K562 (cell line): ENCODE results near the gene SLC4A4. TPM values are rescaled to one million over a fixed set of nuclear protein-coding genes. Genes with fewer than 3 reads are reported as not detected.

Experiments
- polyA plus RNA-seq, 8 experiments: library from polyadenylated mRNA; depleted of rRNA in 4 of 8; stranded (reverse) in 5 of 8; unstranded in 3 of 8; fragments of >200 nt; fragmentation: Nextera tagmentation in 2 of 8; fragmentation: Illumina TruSeq in 1 of 8; extraction: Ambion mirVana in 2 of 8; extraction: Trizol in 1 of 8; gene quantifications; 2 replicates each; pipeline versions ENCODE4 v1.2.1 to v1.2.3, GENCODE V29; 2011 to 2014; ENCODE audit warnings: inconsistent platforms in 1 of 8, missing spikeins in 1 of 8
- total RNA-seq, 7 experiments: library from RNA; depleted of rRNA in 6 of 7; stranded (reverse); fragments of >200 nt in 6 of 7; fragmentation: Illumina TruSeq in 2 of 7; extraction: Trizol in 2 of 7; gene quantifications; 2 replicates each; pipeline versions ENCODE4 v1.2.1 to v1.2.3, GENCODE V29; 2011 to 2021; ENCODE audit warnings: low replicate concordance in 1 of 7
- TF ChIP-seq, protein P1 (sequence below), 2 experiments: fragments of 450-650 bp; IDR thresholded peaks; 2 replicates each; pipeline ENCODE4 v1.6.1; 2016; ENCODE audit warnings: mild to moderate bottlenecking in 2 of 2, borderline replicate concordance in 1 of 2, low read depth in 1 of 2, moderate library complexity in 1 of 2

The SLC4A4 gene
- total and polyA plus RNA-seq, 9 of the 15 experiments (the other 6 are each of a cell fraction or from before 2014, with no cell fraction given), result 0.01 to 0.18 (median 0.07) TPM; not detected in 2

DNA sequence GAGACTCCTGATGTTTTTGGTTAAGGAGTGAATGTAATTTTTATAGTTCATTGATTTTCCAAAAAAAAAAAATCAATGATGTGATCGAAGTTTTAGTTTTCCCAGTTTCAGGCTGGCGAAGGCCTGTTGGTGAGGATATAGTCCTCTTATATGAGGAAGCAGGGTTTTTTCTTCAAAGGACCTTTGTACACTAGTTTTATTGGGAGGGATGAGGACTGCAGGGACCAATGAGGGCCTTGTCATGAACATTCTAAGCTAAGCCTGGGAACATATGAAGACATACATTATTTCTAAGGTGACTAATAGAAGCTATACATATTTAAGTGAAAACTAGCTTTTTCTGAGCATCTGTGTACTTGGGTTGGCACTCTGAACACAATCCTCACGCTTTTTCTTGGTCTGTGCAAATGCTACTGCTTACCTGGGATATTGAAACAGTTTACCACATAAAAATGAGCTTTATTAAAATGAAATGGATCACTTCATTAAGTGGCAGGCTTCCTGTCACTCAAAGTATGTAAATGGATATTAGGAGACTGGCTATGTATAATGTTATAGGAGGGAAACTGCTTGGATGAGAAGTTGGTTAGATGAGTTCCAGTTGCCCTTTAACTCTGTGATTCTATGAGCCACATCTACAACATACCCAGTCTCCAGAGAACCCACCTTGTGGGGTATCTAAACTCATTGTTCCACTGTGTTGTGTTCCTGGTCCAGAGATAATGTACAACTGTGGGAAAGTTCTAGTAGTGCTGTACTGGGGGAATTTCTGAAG is 43.5 kb downstream of the SLC4A4 start (continued):
- TF ChIP-seq, protein P1, sequence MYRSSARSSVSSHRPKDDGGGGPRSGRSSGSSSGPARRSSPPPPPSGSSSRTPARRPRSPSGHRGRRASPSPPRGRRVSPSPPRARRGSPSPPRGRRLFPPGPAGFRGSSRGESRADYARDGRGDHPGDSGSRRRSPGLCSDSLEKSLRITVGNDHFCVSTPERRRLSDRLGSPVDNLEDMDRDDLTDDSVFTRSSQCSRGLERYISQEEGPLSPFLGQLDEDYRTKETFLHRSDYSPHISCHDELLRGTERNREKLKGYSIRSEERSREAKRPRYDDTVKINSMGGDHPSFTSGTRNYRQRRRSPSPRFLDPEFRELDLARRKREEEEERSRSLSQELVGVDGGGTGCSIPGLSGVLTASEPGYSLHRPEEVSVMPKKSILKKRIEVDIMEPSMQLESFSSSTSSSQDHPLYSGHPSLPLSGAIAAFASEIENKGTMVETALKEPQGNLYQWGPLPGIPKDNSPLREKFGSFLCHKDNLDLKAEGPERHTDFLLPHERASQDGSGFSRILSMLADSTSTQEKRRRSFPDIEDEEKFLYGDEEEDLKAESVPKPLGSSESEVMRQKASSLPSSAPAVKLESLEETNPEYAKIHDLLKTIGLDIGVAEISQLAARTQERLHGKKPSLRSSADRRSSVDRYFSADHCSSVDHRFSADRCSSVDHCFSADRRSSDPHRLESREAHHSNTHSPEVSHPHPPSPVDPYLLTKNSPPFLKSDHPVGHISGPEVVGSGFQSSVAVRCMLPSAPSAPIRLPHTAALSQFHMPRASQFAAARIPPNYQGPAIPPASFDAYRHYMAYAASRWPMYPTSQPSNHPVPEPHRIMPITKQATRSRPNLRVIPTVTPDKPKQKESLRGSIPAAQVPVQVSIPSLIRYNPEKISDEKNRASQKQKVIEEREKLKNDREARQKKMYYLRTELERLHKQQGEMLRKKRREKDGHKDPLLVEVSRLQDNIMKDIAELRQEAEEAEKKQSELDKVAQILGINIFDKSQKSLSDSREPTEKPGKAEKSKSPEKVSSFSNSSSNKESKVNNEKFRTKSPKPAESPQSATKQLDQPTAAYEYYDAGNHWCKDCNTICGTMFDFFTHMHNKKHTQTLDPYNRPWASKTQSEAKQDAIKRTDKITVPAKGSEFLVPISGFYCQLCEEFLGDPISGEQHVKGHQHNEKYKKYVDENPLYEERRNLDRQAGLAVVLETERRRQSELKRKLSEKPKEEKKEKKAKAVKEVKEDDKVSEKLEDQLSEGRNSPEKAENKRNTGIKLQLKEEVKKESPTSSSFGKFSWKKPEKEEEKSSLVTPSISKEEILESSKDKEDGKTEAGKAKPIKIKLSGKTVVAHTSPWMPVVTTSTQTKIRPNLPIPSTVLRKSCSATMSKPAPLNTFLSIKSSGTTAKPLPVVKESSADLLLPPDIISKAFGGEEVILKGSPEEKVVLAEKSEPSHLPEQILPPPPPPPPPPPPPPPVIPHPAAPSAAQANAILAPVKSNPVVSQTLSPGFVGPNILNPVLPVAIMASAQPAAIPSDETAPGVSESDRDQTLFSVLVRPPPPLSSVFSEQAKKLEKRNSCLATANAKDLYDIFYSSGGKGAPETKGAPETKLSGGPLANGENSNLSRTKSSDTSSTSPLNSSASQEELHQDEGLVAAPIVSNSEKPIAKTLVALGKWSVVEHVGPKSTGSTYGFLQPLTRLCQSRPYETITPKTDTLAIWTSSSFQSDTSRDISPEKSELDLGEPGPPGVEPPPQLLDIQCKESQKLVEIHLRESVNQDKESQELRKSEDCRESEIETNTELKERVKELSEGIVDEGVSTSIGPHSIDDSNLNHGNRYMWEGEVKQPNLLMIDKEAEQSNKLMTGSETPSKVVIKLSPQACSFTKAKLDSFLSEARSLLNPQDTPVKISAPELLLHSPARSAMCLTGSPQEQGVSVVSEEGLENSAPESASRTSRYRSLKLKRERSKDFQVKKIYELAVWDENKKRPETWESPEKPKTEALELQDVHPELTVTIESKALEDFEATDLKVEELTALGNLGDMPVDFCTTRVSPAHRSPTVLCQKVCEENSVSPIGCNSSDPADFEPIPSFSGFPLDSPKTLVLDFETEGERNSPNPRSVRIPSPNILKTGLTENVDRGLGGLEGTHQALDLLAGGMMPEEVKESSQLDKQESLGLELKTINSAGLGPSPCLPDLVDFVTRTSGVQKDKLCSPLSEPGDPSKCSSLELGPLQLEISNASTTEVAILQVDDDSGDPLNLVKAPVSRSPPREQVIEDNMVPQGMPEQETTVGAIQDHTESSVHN (IDR thresholded peaks at IDR 0.05; ENCODE audit: borderline replicate concordance in 1 of 2, low read depth in 1 of 2), result no peak
